HTERT RPE-1 (cell line): Measurements from ENCODE around the gene ARHGEF26.

Source experiments
- in situ Hi-C: fragments of 300-500 bp; cut with MboI; formaldehyde crosslinking; loops from 4 replicates; pipeline ENCODE4 v1.14.3; 2020; ENCODE audit warnings: low sequenced_read_pairs

The ARHGEF26 gene

GRCh38 chr3:154247806-154248415 is 126.7 kb downstream of the ARHGEF26 start:
- in situ Hi-C loops = no loop called here

GRCh38 chr3:154250291-154250690 is 129.1 kb downstream of the ARHGEF26 start:
- in situ Hi-C loops = no loop called here

GRCh38 chr3:154251610-154252009 is 130.4 kb downstream of the ARHGEF26 start:
- in situ Hi-C loops = no loop called here

- in situ Hi-C loops = no loop called here
These were observed 131.8 kb downstream of the ARHGEF26 start for GRCh38 chr3:154252759-154253638.

- in situ Hi-C loops = no loop called here
These were observed 133.3 kb downstream of the ARHGEF26 start for GRCh38 chr3:154254527-154254926.

- in situ Hi-C loops = no loop called here
These were observed 152.2 kb downstream of the ARHGEF26 start for GRCh38 chr3:154273381-154273780.

GRCh38 chr3:154274348-154274747 is 153.2 kb downstream of the ARHGEF26 start:
- in situ Hi-C loops = no loop called here

- in situ Hi-C loops = no loop called here
These were observed 154.1 kb downstream of the ARHGEF26 start for GRCh38 chr3:154275292-154275691.

- in situ Hi-C loops = no loop called here
These were observed 154.8 kb downstream of the ARHGEF26 start for GRCh38 chr3:154275965-154276364.

- in situ Hi-C loops = no loop called here
These were observed 159.0 kb downstream of the ARHGEF26 start for GRCh38 chr3:154280161-154280560.

GRCh38 chr3:154285221-154285620 is 164.0 kb downstream of the ARHGEF26 start:
- in situ Hi-C loops = no loop called here

GRCh38 chr3:154290187-154290586 is 169.0 kb downstream of the ARHGEF26 start:
- in situ Hi-C loops = no loop called here

GRCh38 chr3:154294016-154294415 is 172.8 kb downstream of the ARHGEF26 start:
- in situ Hi-C loops = no loop called here

GRCh38 chr3:154301561-154301960 is 180.4 kb downstream of the ARHGEF26 start:
- in situ Hi-C loops = no loop called here

GRCh38 chr3:154304116-154304786 is 183.1 kb downstream of the ARHGEF26 start:
- in situ Hi-C loops = no loop called here

GRCh38 chr3:154304936-154305335 is 183.7 kb downstream of the ARHGEF26 start:
- in situ Hi-C loops = no loop called here

- in situ Hi-C loops = no loop called here
These were observed 186.2 kb downstream of the ARHGEF26 start for GRCh38 chr3:154307363-154307762.
